ENCODE results near the gene C15orf40.
"Not testable (repeated sequence)": the region's sequence is repeated elsewhere in the genome, so short reads cannot be mapped to it uniquely, and the experiment has no call there.

Gene C15orf40

DNA sequence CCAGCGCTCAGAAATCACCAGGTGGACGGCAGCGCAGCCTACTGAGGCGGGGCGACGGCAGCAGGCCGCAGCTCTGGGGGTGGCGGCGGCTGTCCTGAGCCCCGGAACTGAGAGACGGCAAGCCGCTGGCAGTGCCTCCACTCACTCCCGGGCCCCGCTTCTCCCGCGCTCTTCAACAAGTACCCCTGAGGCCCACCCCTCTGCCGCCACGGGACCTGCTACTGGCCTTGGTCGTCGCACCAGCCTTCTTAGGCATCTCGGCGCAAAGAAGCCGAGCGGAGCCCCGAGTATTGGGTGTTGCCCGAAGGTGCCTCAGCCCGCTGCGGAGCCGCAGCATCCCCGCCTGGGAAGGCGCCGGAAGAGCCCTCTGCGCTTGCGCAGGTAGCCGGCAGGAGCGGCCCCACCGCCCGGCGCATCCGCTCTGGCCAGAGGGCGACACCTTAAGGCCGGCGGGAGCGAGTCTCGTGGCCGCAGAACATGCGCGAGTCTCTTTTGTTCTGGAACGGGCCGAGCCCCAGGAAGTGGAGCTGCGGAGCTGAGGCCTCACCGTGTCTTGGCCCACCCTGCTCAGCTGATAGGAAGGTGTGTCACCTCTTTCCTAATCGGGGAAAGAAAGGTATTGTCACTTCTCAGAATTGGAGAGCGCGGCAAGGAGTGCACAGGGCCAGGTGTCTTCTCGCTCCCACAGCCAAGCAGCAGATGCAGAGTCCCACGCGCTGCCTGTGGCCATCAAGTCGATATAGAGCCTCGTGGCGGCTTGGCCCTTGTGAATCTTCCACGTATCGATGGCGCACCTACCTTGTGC is at the start of gene C15orf40:
C15orf40 (minus strand) TSS at position 369 of the 805 bp plus-strand sequence; CDS start at position 337, 32 bp downstream.
- peak; percentile 93 for DNase-seq (ENCODE audit: low spot score)

DNA sequence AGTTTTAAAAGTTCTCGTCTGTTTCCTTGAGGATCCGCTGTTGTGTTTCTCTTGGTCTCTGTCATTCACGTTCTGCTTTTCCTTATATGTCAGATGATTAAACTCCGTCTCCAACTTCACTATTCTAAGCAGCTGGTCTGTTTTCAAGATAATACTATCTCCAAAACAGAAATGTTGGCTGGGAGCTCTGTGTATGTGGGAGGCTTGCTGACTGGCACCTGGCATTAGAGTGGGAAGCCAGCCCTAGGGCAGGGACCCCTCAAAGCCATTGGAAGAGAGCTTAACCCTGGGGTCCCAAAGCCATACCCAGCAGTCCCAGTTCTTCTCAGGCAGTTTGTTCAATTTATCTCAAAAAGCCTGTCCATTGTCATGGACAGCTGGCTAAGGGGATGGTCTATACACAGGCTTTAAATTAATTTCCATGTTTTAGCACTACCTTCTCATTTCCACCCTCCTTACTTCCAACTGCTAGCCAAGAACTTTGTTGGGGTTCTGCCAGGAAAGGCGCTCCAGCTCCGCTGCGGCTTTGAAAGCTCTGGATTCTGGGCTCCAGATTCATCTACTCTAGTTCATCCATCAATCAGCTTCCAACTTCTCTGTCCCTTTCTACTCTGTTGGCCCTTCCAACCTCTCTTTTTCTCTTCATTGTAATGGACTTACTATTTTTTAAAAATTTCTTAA is 46.4 kb upstream of the C15orf40 start:
- no peak for DNase-seq (ENCODE audit: low spot score)

DNA sequence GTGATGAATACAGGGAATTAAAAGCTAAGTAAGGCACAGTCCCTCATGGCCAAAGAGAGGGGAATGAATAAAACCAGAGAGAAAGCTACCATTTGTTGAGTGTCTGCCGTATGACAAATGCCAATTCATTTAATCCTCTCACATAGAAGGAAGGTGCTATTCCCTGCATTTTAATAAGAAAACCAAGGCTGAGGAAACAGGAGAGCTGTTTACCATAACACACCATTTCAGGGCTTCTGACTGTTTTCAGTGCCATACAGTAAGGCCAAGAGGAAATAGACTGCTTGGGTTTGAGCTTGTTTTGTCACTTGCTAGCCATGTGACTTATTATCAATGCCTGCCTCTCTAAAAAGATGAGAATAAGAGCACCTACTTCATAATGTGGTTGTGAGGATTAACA is 45.6 kb upstream of the C15orf40 start:
- DNase-seq (ENCODE audit: low spot score): no peak

DNA sequence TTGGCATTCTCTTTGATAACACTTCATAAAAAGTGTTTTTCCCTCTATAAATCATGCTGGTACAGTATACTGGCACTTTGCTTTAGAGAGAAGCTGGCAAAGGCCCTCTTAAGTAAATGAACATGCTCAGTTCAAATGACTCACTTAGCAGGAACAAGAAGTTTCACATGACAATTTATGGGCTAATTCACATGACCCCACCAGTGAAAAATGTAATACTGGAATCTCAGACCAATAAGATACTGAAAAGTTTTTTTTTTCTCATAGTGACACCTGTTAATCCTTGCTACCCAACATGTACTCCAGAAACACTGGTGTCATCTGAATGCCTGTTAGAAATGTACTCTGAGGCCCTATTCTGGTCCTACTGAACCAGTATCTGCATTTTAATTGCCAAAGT is 41.7 kb upstream of the C15orf40 start:
- DNase-seq (ENCODE audit: low spot score): no peak

DNA sequence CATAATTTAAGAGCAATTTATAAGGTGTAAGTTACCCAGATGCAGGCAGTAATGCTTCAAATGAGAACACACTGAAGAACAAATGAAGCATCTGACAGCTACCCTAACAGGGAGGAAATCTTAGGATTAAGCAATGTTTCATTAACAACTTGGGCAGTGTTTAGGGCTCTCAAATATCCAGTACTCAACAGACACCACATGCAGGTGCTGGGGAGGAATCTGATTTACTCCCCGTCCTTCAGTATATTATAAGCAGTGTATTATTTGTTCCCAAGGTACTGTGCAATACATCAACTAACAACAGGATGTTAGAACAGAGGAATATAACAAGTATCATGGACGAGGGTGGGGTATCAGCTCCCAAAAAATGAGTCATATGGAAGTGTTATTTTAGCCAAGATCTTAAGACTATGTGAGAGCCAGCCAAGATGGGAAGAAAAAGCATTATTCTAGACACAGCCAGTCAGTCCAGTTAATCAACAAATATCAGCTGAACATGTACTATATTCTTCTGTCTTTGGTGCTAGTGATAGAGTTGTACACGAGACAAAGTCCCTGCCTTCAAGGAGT is 35.2 kb upstream of the C15orf40 start:
- no peak for DNase-seq (ENCODE audit: low spot score)

DNA sequence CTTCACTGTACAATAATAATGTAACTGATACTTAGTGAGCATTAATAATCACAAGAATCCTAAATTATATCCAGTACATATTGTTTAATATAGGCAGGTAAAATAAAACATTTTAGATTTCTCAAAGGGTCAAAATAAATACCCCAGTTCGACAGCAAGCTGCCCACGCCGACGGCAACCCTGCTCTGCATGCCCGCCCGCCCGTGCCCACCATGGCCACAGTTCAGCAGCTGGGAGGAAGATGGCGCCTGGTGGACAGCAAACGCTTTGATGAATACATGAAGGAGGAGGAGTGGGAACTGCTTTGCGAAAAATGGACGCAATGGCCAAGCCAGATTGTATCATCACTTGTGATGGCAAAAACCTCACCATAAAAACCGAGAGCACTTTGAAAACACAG is 32.7 kb upstream of the C15orf40 start:
- DNase-seq (ENCODE audit: low spot score): no peak

DNA sequence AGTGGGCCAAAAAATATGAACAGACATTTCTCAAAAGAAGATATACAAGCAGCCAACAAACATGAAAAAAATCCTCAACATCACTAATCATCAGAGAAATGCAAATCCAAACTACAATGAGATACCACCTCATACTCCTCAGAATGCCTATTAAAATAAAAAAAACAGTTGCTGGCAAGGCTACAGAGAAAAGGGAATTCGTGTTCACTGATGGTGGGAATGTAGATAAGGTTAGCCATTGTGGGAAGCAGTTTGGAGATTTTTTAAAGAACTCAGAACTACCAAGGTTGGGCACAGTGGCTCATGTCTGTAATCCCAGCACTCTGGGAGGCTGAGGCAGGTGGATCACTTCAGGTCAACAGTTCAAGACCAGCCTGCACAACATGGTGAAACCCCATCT is 27.8 kb upstream of the C15orf40 start:
- DNase-seq (ENCODE audit: low spot score): no peak

DNA sequence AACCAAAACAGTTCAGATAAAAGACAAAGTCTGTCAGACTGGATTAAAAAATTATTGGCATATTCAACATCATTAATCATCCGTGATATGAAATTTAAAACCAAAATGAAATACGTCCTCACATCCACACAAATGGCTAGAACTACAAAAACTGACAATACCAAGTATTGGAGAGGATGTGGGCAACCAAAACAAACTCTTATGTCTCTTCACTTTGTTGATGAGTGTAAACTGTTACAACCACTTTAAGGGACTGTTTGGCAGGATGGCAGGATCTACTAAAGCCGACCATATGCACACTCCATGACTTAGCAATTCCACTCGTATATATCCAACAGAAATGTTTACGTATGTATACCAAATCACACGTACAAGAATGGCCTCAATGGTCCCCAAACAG is 24.8 kb upstream of the C15orf40 start:
- no peak for DNase-seq (ENCODE audit: low spot score)

DNA sequence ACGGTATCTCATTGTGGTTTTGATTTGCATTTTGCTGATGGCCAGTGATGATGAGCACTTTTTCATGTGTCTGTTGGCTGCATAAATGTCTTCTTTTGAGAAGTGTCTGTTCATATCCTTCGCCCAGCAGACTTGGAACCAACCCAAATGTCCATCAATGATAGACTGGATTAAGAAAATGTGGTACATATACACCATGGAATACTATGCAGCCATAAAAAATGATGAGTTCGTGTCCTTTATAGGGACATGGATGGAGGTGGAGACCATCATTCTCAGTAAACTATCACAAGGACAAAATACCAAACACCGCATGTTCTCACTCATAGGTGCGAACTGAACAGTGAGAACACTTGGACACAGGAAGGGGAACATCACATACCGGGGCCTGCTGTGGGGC is 19.8 kb upstream of the C15orf40 start:
- DNase-seq (ENCODE audit: low spot score): not testable (repeated sequence)

DNA sequence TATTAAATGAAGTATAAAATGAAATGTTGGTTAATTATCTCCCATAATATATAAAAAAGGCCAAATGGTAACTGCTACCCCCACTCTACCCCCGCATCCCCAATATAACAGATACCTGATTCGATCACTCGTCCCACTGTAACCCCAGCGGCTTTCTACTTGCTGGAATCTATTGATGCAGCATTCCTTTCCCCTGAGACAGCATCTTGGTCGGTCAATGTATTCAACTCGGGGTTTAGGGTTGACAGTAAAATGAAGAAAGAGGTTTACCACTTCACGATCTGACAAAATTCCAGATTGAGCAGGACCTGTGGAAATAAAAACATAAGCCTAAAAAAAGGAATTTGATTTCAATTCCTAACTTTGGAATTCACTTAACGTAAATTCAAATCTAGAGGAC is 18.6 kb upstream of the C15orf40 start:
- no peak for DNase-seq (ENCODE audit: low spot score)

DNA sequence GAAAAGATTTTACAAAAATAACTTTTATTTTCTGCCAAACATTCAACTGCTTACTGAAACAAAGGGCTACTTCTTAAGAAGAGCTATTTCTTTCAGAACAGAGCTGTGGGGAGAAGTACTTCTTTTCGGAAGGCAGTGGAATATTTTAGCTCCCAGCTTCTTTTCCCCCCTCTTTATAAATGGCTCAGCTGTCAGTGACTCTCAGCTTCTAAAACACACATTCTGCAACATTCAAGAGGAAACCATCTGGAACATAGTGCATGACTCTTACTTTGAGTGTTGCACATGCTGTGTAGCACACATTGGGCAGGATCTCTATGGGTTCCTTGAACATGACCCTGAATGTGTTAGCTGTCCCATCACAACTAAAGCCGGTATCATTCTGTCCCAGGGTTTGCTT is 7.0 kb upstream of the C15orf40 start:
- no peak for DNase-seq (ENCODE audit: low spot score)

DNA sequence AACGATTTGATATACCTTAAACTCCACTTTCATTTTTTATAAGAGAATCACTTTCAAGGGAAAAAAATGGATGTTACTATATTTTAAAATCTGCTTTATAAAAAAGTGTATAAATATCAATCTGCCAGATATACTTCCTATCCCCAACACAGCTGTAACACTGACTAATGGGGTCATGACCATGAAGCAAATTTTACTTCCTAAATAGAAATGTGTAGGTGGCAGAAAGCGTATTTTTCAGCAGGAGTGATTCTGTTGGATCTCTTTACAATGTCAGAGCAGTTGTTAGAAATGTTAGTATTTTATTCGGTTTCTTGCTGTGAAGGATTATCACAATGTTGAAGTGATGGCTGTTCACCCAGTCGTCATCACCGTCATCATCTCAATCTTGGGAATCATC is 5.5 kb upstream of the C15orf40 start:
- no peak for DNase-seq (ENCODE audit: low spot score)

DNA sequence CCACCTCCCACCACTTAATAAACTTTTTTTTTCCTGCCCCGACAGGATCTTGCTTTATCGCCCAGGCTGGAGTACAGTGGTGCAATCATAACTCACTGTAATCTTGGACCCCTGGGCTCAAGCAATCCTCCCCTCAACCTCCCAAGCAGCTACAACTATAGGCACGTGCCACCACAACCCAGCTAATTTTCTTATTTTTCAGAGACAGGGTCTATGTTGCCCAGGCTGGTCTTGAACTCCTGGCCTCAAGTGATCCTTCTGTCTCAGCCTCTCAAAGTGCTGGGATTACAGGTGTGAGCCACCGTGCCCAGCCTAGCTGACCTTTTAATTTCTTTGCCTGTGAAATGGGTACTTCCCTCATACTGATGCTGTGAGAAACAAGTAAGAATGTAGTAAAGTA is 3.9 kb upstream of the C15orf40 start:
- DNase-seq (ENCODE audit: low spot score): no peak

DNA sequence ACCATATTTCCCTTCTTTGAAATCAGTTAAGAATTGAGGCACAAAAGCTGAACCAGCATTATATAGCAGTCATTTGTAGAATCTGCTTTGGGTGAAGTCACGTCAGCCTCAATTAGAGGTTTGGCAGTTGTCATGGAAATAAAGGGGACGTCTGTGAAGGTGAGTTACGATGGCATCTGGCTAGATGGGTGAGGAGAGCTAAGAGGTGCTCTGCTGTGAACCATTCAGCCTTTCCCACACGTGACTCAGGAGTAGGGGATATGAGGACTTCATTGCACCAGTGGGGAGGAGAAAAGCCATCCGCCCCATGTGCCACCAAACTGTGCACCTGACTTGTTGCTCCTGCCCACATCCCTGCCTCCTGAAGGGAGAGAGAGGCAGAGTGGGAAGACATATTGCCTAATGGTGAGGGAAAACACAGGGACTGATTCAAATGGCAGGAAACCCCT is 2.8 kb upstream of the C15orf40 start:
- no peak for DNase-seq (ENCODE audit: low spot score)

DNA sequence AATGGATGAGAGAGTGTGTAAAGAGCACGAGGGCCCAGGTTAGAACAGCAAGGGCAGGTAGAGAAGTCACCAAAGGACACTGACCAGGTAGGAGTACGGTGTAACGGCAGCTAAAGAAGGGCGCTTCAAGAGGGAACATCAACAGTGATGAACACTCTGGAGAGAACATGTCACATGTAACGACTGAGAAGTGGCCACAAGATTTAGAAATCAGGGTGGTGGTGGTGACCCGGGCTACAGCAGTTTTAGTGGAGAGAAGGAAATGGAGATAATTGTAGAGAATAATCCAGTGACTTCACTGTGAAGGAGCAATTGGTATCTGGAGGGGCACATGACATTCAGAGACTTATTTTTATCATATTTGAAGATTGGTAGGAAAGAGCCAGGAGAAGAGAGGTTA is 1.2 kb upstream of the C15orf40 start:
- no peak for DNase-seq (ENCODE audit: low spot score)

DNA sequence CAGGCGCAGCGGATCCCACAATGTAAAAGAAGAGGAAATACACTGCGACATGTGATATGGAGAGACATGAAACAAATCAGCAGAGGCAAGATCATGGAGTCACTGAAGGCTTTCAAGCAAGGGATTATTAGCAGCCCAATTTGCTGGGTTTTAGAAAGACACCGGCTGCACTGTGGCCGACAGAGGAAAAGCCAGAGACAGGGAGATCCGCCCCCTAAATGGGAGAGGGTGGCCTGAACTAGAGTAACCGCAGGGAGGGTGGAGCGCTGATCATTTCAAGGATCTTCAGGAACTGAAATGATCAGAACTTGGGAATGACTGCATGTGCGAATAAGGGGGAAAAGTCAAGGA is 612 bp upstream of the C15orf40 start:
- no peak for DNase-seq (ENCODE audit: low spot score)

DNA sequence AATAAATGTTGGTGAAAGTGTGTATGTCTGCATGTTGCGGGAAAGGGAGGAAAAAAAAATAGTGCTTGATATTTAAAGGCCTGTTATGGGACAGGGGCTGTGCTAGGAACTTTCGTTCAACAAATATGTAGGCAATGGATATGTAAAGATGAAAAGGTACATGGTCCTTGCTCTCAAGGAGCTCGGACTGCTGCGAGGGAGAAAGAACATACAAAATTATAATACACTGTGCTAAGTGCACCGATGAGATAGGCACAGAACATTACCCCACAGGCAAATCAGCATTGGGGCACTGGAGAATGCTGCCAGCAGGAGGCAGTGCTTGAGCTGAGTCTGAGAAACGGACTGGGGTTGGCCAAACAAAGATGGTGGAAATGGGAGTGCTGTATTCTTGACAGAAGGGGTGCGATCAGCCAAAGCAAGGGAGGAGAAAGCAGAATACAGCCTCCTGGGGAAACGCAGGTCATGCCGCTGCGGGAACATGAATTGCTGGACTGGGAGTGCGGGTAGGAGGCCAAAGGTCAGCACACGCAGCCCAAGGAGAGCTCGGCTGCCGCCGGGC is 649 bp downstream of the C15orf40 start:
- DNase-seq (ENCODE audit: low spot score): peak; percentile 89

DNA sequence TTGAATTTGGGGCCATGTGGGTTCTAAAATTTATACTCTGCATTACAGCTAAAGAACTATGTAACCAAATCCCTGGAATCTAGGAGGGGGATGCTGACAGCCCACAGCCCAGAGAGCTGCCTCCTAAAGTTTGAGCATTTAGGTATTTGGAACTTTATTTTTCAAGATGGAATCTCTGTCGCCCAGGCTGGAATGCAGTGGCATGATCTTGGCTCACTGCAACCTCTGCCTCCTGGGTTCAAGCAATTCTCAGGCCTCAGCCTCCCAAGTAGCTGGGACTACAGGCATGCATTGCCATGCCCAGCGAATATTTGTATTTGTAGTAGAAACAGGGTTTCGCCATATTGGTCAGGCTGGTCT is 10.8 kb downstream of the C15orf40 start:
- not testable (repeated sequence) for DNase-seq (ENCODE audit: low spot score)

DNA sequence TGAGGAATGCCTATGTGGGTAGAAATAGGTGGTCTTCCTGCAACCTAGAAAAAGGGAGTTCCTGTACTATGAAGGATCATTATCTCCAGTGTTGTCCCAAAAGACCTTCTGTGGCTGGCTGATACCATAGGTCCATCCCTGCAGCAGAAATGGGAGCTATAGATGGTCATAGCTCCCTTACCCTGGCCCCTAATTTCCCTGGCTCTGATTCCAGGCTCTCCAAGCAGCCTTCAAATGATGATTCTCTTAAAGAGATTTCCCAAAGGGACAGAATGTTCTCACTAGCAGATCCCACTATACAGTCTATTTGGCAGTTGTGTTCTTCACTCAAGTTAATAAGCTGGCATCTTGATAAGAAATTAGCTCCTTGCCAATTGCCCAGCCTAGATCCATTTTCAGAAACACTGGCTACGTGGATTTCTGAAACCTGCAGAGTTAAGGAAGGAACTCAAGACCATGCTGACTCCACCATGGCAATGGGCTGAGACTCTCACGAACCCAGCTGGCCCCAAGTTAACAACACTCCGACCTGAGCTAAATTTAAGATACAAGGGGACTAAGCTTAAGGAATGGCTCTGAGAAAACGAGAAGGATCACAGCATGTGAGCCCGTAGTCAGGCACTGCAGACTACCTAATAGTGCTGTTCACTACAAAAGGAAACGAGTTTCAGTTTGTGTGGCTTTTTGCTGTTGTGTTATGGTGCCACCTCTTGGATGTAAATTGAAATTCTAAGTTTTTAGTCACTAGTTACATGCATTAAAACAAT is 11.4 kb downstream of the C15orf40 start:
- peak; percentile 80 for DNase-seq (ENCODE audit: low spot score)

DNA sequence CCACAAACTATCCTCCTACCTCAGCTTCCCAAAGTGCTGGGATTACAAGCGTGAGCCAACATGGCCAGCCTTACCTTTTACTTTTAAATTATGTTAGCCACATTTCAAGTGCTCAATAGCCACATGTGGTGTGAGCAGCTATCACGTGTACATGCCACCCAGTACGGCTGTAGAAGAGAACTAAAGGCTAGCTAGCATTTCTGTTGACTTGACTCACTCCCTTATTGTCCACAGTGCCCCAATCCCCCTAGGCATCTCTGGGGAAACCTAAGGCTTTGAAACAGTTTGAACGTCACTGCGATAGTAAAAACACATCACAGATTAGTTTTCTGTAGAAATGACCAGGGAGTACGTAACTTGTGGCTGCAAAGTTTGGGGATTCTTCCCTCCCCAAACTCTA is 12.0 kb downstream of the C15orf40 start:
- DNase-seq (ENCODE audit: low spot score): no peak

DNA sequence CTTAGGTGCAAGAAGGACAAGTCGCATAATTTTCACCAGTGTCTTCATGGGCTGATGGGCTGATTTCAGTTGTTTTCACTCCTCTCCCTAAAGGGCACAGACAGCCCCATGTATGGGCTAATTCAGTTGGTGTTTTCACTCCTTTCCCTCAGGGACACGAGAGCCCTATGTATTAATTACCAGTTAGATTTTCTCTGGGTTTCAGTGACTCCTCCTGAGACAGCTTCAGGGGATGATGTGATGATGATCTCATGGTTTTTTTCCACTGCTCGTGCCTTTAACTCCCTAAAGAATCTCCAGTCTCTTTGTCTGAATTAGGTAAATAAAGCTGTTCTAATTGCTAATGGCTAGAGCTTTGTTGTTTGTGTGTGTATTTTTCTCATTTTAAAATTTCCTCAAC is 15.5 kb downstream of the C15orf40 start:
- DNase-seq (ENCODE audit: low spot score): no peak

DNA sequence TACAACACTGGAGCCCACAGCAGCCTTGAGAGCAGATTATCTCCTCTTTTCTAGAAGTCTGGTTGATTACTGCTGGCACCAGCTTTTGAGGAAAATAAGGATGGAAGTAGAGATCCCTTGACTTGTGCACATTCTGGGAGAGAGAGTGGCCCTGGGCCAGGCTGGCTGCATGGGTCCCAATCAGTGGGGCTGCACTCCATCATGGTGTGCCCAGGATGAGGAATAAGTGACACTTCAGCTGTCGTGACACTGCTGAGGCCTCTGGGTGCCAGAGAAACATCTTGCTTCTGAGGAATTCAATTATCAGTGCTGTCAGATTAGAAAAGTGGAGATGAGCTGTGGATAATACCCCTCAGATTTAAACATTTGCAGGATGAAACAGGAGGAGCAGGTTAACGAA is 16.4 kb downstream of the C15orf40 start:
- DNase-seq (ENCODE audit: low spot score): no peak
